Measurements from ENCODE around the gene EFCAB12. TPM values are rescaled to one million over a fixed set of nuclear protein-coding genes. Genes with fewer than 3 reads are reported as not detected.

The EFCAB12 gene
- total and polyA plus RNA-seq, 2 of the 8 experiments (the other 6 are each of a cell fraction or from before 2014, with no cell fraction given), result 0.60 to 0.99 TPM

- Histone ChIP-seq H3K79me1 (ENCODE audit: low read depth, low read length) (no peaks in the 10 kb centered on the region), H3K4me2 (ENCODE audit: insufficient read depth in 1 of 2, low read depth in 2 of 2, low read length in 2 of 2) (no peak overlapping the region), H4K20me1 (replicated peaks in 1 of 2; ENCODE audit: control insufficient read depth in 1 of 2, insufficient read depth in 2 of 2, low read length in 2 of 2) (no peaks in the 10 kb centered on the region), H3K9me3 (ENCODE audit: insufficient read depth in 2 of 2, low read depth in 1 of 2, low read length in 1 of 2) (no peaks in the 10 kb centered on the region), H3K27ac (ENCODE audit: low read depth, low read length) (no peak overlapping the region), H2BK120ac (replicated peaks; ENCODE audit: low read depth, low read length) (no peak overlapping the region), H3K56ac (replicated peaks; ENCODE audit: insufficient read length, low read depth, low read length) (no peak overlapping the region), H3K79me2 (ENCODE audit: control insufficient read depth in 1 of 2, insufficient read depth in 2 of 2, low read length in 2 of 2) (no peaks in the 10 kb centered on the region), H3K14ac (ENCODE audit: insufficient read length) (no peak overlapping the region), H3K4me1 (replicated peaks in 1 of 4; ENCODE audit: control insufficient read depth in 3 of 4, insufficient read depth in 4 of 4, low read length in 3 of 4) (peaks cover 0 to 5% (median 2%) of the 10 kb centered on the region in 4 experiments; a peak in 1 of 7 replicates), H3K9ac (replicated peaks in 1 of 4; ENCODE audit: extremely low read depth in 1 of 4, low read depth in 3 of 4, low read length in 3 of 4) (no peak overlapping the region), H4K91ac (replicated peaks; ENCODE audit: insufficient read length, low read length) (no peak overlapping the region), H2AK5ac (ENCODE audit: low read depth, low read length) (no peak overlapping the region), H3K18ac (ENCODE audit: extremely low read depth, low read length) (no peak overlapping the region), H3K23ac (ENCODE audit: insufficient read length) (no peak overlapping the region), H3K23me2 (ENCODE audit: low read depth, low read length) (no peaks in the 10 kb centered on the region), H3K36me3 (ENCODE audit: control insufficient read depth in 2 of 4, insufficient read depth in 4 of 4, low read length in 3 of 4) (no peaks in the 10 kb centered on the region), H2BK5ac (ENCODE audit: low read depth, low read length) (no peak overlapping the region), H4K5ac (ENCODE audit: insufficient read length, low read depth, low read length) (no peak overlapping the region), H4K8ac (ENCODE audit: extremely low read depth, insufficient read depth, low read length) (peak overlapping the region; percentile 51), H3K4ac (replicated peaks; ENCODE audit: insufficient read length, low read depth, low read length) (no peak overlapping the region), H2BK20ac (ENCODE audit: low read length) (no peak overlapping the region), H3K4me3 (ENCODE audit: extremely low read depth in 1 of 4, insufficient read depth in 2 of 4, low read depth in 3 of 4, low read length in 4 of 4) (no peak overlapping the region), H2AFZ (ENCODE audit: low read length) (no peak overlapping the region), H2BK12ac (ENCODE audit: low read depth, low read length) (no peak overlapping the region), H3K27me3 (replicated peaks in 1 of 4; ENCODE audit: control insufficient read depth in 3 of 4, extremely low read depth in 1 of 4, insufficient read depth in 3 of 4, low read length in 3 of 4) (no peaks in the 10 kb centered on the region), H2BK15ac (ENCODE audit: low read length) (no peak overlapping the region)
- 94% methylated on average over 9 of the region's 9 CpGs; no CpG with 5 or more reads in 1 of the 2 experiments for WGBS, 2 experiments (ENCODE audit: extremely low coverage in 1 of 2, insufficient coverage in 1 of 2, insufficient read length in 1 of 2, insufficient replicate concordance in 2 of 2, low coverage in 1 of 2, low lambda C conversion rate in 2 of 2, missing lambda C conversion rate in 1 of 2)
- TF ChIP-seq CBX5 (IDR thresholded peaks at IDR 0.05; ENCODE audit: low read depth, low read length) (no peak), ASH2L (IDR thresholded peaks at IDR 0.05; ENCODE audit: low read length) (no peak), SP1 (IDR thresholded peaks at IDR 0.05; ENCODE audit: low read depth, low read length) (no peak), CREB1 (IDR thresholded peaks at IDR 0.05) (no peak)
- CTCF ChIA-PET (ENCODE audit: partially characterized antibody), result interaction anchor here (1.1 to 2.3 kb wide), 3 partner anchors 20 to 29 kb away, joined by 3 to 8 read pairs (median 7); no protein-coding TSS in a partner anchor
- POLR2A ChIA-PET (ENCODE audit: partially characterized antibody), result interaction anchor here (1.0 to 4.4 kb wide), 3 partner anchors 9 to 42 kb away, joined by 3 to 22 read pairs (median 6); a partner anchor contains a TSS
- DNase-seq (ENCODE audit: low read depth in 1 of 2, low spot score in 2 of 2) (no peak), FAIRE-seq (no peak)
Measured at GRCh38 chr3:129357616-129358015, 70.8 kb downstream of the EFCAB12 start.

All from H1 (cell line).